ENCODE data around the gene TSC1.

Gene TSC1

DNA sequence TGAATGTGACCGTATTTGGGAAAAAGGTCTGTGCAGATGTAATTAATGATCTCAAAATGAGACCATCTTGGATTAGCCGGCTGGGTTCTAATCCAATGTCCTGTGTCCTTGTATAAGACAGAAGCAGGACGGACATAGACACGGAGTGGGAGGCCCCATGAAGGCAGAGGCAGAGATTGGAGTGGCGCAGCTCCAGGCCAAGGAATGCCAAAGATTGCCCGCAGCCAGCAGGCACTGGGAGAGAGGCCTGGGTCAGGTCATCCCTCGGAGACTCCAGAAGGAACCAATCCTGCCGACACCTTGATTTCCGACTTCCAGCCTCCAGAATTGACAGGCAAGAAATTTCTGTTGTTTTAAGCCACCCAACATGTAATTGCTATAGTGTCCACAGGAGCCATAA, 21.1 kb upstream of the TSC1 start:
- ATAC-seq (replicated peaks) (no peak), DNase-seq (no peak)
- peaks cover 14 to 32% of the 10 kb centered on the region in 2 donors for H3K27me3 Mint-ChIP-seq
- no peaks in the 10 kb centered on the region for H3K9me3 Mint-ChIP-seq
- H3K27ac Mint-ChIP-seq = no peak overlapping the region
- no peaks in the 10 kb centered on the region for H3K4me1 Mint-ChIP-seq (ENCODE audit: low read depth in 2 of 2)
- H3K4me3 Mint-ChIP-seq = no peak overlapping the region
- H3K36me3 Mint-ChIP-seq (ENCODE audit: insufficient read depth) = no peaks in the 10 kb centered on the region

DNA sequence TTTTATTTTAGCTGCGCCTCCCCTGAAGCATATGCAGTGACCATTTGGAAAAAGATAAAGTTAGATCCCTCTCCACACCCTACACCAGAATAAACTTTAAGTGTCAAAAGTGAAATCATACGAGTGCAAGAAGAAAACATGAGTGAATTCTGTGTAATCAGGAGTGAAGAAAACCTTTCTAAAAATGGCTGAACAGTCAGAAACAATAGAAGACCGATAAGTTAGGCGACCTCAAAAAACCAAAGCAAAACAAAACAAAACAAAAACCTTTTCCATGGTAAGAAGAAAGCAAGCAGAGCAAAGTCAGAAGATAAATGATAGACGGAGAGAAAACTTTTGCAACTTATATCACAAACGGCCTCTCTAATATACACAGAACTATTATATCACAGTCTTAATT, 16.6 kb upstream of the TSC1 start:
- Mint-ChIP-seq H3K9me3 (no peaks in the 10 kb centered on the region), H3K27me3 (peaks cover 31 to 45% of the 10 kb centered on the region in 2 donors), H3K36me3 (ENCODE audit: insufficient read depth) (no peaks in the 10 kb centered on the region), H3K27ac (no peak overlapping the region), H3K4me3 (no peak overlapping the region), H3K4me1 (ENCODE audit: low read depth in 2 of 2) (no peaks in the 10 kb centered on the region)
- ATAC-seq (replicated peaks) (no peak), DNase-seq (no peak)

DNA sequence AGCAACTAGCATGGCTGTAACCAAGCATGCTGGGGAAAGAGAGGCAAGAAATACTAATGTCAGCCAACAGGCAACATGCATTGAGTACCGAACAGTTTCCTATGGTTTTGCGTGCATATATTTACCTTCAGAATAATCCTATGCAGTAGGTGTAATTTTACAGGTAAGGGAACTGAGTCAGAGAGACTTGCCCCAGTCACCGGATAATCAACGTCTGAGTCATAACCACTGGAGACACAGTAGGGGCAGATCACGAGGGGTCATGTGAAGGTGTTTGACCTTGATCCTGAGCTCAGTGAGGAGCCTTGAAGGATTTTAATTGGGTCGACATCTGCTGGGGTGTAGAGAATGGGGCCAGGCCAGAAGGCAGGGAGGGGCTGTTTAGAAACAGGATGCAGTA, 13.4 kb upstream of the TSC1 start:
- no peak for ATAC-seq (replicated peaks)
- DNase-seq = no peak
- H3K4me3 Mint-ChIP-seq = no peak overlapping the region
- no peak overlapping the region for H3K27ac Mint-ChIP-seq
- no peaks in the 10 kb centered on the region for H3K4me1 Mint-ChIP-seq (ENCODE audit: low read depth in 2 of 2)
- no peaks in the 10 kb centered on the region for H3K36me3 Mint-ChIP-seq (ENCODE audit: insufficient read depth)
- H3K27me3 Mint-ChIP-seq = peaks cover 22 to 29% of the 10 kb centered on the region in 2 donors
- no peaks in the 10 kb centered on the region for H3K9me3 Mint-ChIP-seq

- DNase-seq (no peak), ATAC-seq (replicated peaks) (no peak)
- H3K4me3 Mint-ChIP-seq = no peak overlapping the region
- H3K36me3 Mint-ChIP-seq (ENCODE audit: insufficient read depth) = no peaks in the 10 kb centered on the region
- H3K27ac Mint-ChIP-seq = no peak overlapping the region
- H3K4me1 Mint-ChIP-seq (ENCODE audit: low read depth in 2 of 2) = no peaks in the 10 kb centered on the region
- no peaks in the 10 kb centered on the region for H3K9me3 Mint-ChIP-seq
- H3K27me3 Mint-ChIP-seq = peaks cover 22 to 24% of the 10 kb centered on the region in 2 donors
Observed at GRCh38 chr9:132955768-132956167, 11.4 kb upstream of the TSC1 start.

DNA sequence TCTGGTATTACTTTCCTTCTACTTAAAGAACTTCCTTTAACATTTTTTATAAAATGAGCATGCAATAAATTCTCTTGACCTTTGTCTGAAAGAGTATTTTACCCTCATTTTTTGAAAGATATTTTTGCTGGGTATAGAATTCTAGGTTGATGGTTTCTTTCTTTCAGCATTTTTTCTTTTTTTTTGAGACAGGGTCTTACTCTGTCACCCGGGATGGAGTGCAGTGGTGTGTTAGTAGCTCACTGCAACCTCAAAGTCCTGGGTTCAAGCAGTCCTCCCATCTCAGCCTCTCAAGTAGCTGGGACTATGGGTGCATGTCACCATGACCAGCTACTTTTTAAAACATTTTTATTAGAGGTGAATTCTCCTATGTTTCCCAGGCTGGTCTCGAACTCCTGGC, 10.7 kb upstream of the TSC1 start:
- Mint-ChIP-seq H3K4me1 (ENCODE audit: low read depth in 2 of 2) (no peaks in the 10 kb centered on the region), H3K4me3 (no peak overlapping the region), H3K27ac (no peak overlapping the region), H3K36me3 (ENCODE audit: insufficient read depth) (no peaks in the 10 kb centered on the region), H3K27me3 (peaks cover 18 to 22% of the 10 kb centered on the region in 2 donors), H3K9me3 (no peaks in the 10 kb centered on the region)
- no peak for ATAC-seq (replicated peaks)
- DNase-seq = no peak

DNA sequence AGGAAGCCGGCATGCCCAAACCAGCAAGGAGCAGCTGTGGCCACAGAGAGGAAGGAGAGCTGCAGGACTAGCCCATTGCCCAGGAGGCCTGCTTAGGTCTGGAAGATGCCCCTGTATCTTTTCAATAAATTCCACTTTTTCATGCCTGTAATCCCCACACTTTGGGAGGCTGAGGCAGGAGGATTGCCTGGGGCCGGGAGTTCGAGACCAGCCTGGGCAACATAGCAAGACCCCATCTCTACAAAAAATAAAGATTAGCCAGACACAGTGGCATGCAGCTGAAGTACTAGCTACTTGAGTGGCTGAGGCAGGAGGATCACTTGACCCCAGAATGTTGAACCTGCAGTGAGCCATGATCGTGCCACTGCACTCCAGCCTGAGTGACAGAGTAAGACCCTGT, 5.3 kb upstream of the TSC1 start:
- Mint-ChIP-seq H3K4me3 (no peak overlapping the region), H3K27ac (no peak overlapping the region), H3K4me1 (ENCODE audit: low read depth in 2 of 2) (peaks cover 7 to 9% of the 10 kb centered on the region in 2 donors), H3K27me3 (no peaks in the 10 kb centered on the region), H3K36me3 (ENCODE audit: insufficient read depth) (peaks cover 4% of the 10 kb centered on the region), H3K9me3 (peaks cover 0 to 3% of the 10 kb centered on the region in 2 donors)
- no peak for ATAC-seq (replicated peaks)
- no peak for DNase-seq

DNA sequence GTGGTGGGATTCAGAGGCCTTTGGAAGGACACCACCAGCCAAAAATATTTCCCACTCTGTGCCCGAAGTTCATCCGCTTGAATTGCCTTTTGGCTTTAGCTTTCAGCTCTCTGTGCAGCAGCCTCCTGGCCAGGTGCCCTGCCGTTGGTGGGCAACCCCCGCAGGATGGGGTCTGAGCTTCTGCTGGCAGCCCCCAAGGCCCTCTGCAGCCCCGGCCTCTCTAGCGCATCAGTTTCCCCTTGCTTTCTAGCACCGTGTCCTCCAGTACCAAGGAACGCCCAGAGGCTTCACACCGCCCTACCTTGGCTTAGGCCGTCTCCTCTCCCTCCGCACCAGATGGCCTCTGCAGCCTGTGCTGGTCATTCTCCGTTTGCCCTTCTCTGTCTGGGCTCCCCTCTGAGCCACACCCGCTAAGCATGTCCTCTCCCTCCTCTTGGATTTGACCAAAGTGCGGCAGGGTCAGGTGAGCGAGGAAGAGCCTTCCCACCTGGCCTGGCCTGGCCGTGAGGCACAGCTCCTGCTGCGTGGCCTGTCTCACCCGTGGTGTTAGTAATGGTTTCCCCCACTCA, 4.2 kb upstream of the TSC1 start:
- Mint-ChIP-seq H3K4me1 (ENCODE audit: low read depth in 2 of 2) (peaks cover 16 to 18% of the 10 kb centered on the region in 2 donors), H3K27me3 (no peaks in the 10 kb centered on the region), H3K27ac (no peak overlapping the region), H3K4me3 (no peak overlapping the region), H3K36me3 (ENCODE audit: insufficient read depth) (peaks cover 10% of the 10 kb centered on the region), H3K9me3 (peaks cover 0 to 3% of the 10 kb centered on the region in 2 donors)
- DNase-seq (no peak), ATAC-seq (replicated peaks) (no peak)

GRCh38 chr9:132947756-132948155, 3.3 kb upstream of the TSC1 start:
- DNase-seq (no peak), ATAC-seq (replicated peaks) (no peak)
- Mint-ChIP-seq H3K36me3 (ENCODE audit: insufficient read depth) (peaks cover 10% of the 10 kb centered on the region), H3K27me3 (no peaks in the 10 kb centered on the region), H3K4me1 (ENCODE audit: low read depth in 2 of 2) (peaks cover 21 to 22% of the 10 kb centered on the region in 2 donors), H3K4me3 (no peak overlapping the region), H3K9me3 (peaks cover 0 to 3% of the 10 kb centered on the region in 2 donors), H3K27ac (no peak overlapping the region)

GRCh38 chr9:132946631-132947295, 2.3 kb upstream of the TSC1 start:
- Mint-ChIP-seq H3K27me3 (no peaks in the 10 kb centered on the region), H3K9me3 (peaks cover 0 to 3% of the 10 kb centered on the region in 2 donors), H3K36me3 (ENCODE audit: insufficient read depth) (peaks cover 10% of the 10 kb centered on the region), H3K27ac (no peak overlapping the region), H3K4me1 (ENCODE audit: low read depth in 2 of 2) (peaks cover 21 to 22% of the 10 kb centered on the region in 2 donors), H3K4me3 (no peak overlapping the region)
- ATAC-seq (replicated peaks) = no peak
- DNase-seq = no peak

DNA sequence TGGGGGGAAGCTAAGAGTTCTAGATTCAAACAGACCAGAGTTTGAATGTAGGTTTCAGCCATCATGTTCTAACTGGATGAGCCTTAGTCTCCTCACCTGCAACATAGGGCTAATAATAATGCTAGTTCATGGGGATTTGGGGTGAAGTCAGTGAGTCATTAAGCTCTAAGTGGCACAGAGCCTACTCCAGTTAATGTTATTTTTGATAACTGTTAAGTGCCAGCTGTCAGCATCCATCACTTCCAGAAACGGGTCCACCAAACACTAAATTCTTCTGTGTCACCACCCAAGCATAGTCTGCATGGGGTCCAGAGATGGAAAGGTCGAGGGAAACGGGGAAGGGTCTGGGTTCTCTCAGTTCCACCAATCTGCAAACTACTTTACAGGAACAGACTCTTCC, 1.8 kb upstream of the TSC1 start:
- peaks cover 21 to 22% of the 10 kb centered on the region in 2 donors for H3K4me1 Mint-ChIP-seq (ENCODE audit: low read depth in 2 of 2)
- no peak overlapping the region for H3K4me3 Mint-ChIP-seq
- H3K27me3 Mint-ChIP-seq = no peaks in the 10 kb centered on the region
- no peak for ATAC-seq (replicated peaks)
- peaks cover 0 to 3% of the 10 kb centered on the region in 2 donors for H3K9me3 Mint-ChIP-seq
- DNase-seq = no peak
- peak overlapping the region in 1 of 2 donors; percentile 49 for H3K27ac Mint-ChIP-seq
- H3K36me3 Mint-ChIP-seq (ENCODE audit: insufficient read depth) = peaks cover 10% of the 10 kb centered on the region

GRCh38 chr9:132945186-132946130, 1.0 kb upstream of the TSC1 start:
- H3K9me3 Mint-ChIP-seq = peaks cover 0 to 3% of the 10 kb centered on the region in 2 donors
- DNase-seq = no peak
- H3K4me1 Mint-ChIP-seq (ENCODE audit: low read depth in 2 of 2) = peaks cover 21 to 22% of the 10 kb centered on the region in 2 donors
- H3K27ac Mint-ChIP-seq = peak overlapping the region; percentile 100
- no peaks in the 10 kb centered on the region for H3K27me3 Mint-ChIP-seq
- ATAC-seq (replicated peaks) = peak; percentile 25
- peak overlapping the region; percentile 96 to 98 for H3K4me3 Mint-ChIP-seq
- peaks cover 10% of the 10 kb centered on the region for H3K36me3 Mint-ChIP-seq (ENCODE audit: insufficient read depth)

GRCh38 chr9:132943651-132944293, 644 bp downstream of the TSC1 start:
- DNase-seq (peak in 2 of 3 experiments; percentile 3 to 6), ATAC-seq (replicated peaks) (no peak)
- Mint-ChIP-seq H3K4me3 (peak overlapping the region; percentile 96 to 98), H3K4me1 (ENCODE audit: low read depth in 2 of 2) (peaks cover 21 to 23% of the 10 kb centered on the region in 2 donors), H3K27me3 (no peaks in the 10 kb centered on the region), H3K36me3 (ENCODE audit: insufficient read depth) (peaks cover 10% of the 10 kb centered on the region), H3K9me3 (peaks cover 0 to 3% of the 10 kb centered on the region in 2 donors), H3K27ac (peak overlapping the region; percentile 100)

DNA sequence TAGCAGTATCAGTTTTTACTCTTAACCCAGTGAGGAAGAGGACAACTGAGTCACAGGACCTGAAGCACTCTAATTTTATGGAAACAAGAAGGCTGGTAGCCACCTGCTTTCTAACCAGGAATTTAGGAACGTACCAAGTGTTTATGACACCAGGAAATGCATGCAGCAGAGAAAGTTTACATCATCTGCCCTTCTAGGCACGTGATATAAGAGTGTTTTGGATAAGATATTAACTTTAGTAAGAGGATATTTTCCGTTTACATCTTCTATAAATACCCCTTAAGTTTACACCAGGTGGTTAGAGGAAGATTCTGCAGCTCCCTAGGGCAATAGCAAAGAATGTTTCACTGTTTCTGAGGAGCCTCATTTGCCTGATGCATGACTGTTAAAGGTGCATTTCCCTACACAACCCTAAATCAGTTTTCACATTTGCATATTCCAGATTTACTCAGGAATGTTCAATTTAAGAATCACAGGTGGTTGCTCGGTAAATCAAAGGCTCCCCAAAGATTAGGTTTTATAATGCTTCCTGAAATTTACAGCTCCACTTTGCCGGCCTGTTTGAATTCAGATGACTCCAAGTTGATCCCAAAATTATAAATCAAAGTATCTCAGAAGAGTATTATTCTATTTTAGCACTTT, 1.8 kb downstream of the TSC1 start:
- peak overlapping the region in 1 of 2 donors; percentile 100 for H3K27ac Mint-ChIP-seq

More for the DNA sequence above, 1.8 kb downstream of the TSC1 start:
- Mint-ChIP-seq H3K9me3 (peaks cover 0 to 3% of the 10 kb centered on the region in 2 donors), H3K36me3 (ENCODE audit: insufficient read depth) (peaks cover 10% of the 10 kb centered on the region), H3K4me1 (ENCODE audit: low read depth in 2 of 2) (peaks cover 21 to 29% of the 10 kb centered on the region in 2 donors), H3K27me3 (no peaks in the 10 kb centered on the region), H3K4me3 (peak overlapping the region; percentile 96 to 98)
- ATAC-seq (replicated peaks) (no peak), DNase-seq (no peak)

Measured in effector memory CD8-positive, alpha-beta T cell (primary cell).